K562 (cell line): Measurements from ENCODE around the gene MAP1LC3B. TPM values are rescaled to one million over a fixed set of nuclear protein-coding genes. Genes with fewer than 3 reads are reported as not detected.

ENCODE experiments used
- ARID4B ChIP-seq: sonication (generic); formaldehyde crosslinking; IDR thresholded peaks from 2 replicates; pipeline ENCODE4 v1.8.0; 2022; ENCODE audit warnings: mild to moderate bottlenecking, missing genetic modification reagents
- MLLT1 ChIP-seq, 2 experiments: fragments of 450-650 bp; IDR thresholded peaks; 2 replicates each; pipeline ENCODE4 v1.6.1; 2016
- MTA3 ChIP-seq: fragments of 450-650 bp; formaldehyde crosslinking; IDR thresholded peaks from 2 replicates; pipeline ENCODE4 v1.6.1; 2017; ENCODE audit warnings: mild to moderate bottlenecking, borderline replicate concordance
- NFYB ChIP-seq: IDR thresholded peaks from 2 replicates; pipeline ENCODE4 v1.6.1; 2011; ENCODE audit warnings: mild to moderate bottlenecking, moderate library complexity; ENCODE audit not compliant: insufficient read length; ENCODE audit errors: extremely low read depth
- ZNF143 ChIP-seq: sonication (generic); formaldehyde crosslinking; IDR thresholded peaks from 2 replicates; pipeline ENCODE4 v1.9.0; 2022; ENCODE audit warnings: mild to moderate bottlenecking, missing genetic modification reagents
- polyA plus RNA-seq, 8 experiments: library from polyadenylated mRNA; depleted of rRNA in 4 of 8; stranded (reverse) in 5 of 8; unstranded in 3 of 8; fragments of >200 nt; fragmentation: Nextera tagmentation in 2 of 8; fragmentation: Illumina TruSeq in 1 of 8; extraction: Ambion mirVana in 2 of 8; extraction: Trizol in 1 of 8; gene quantifications; 2 replicates each; pipeline versions ENCODE4 v1.2.1 to v1.2.3, GENCODE V29; 2011 to 2014; ENCODE audit warnings: inconsistent platforms in 1 of 8, missing spikeins in 1 of 8
- total RNA-seq, 7 experiments: library from RNA; depleted of rRNA in 6 of 7; stranded (reverse); fragments of >200 nt in 6 of 7; fragmentation: Illumina TruSeq in 2 of 7; extraction: Trizol in 2 of 7; gene quantifications; 2 replicates each; pipeline versions ENCODE4 v1.2.1 to v1.2.3, GENCODE V29; 2011 to 2021; ENCODE audit warnings: low replicate concordance in 1 of 7

Gene MAP1LC3B
- total and polyA plus RNA-seq, 9 of the 15 experiments (the other 6 are each of a cell fraction or from before 2014, with no cell fraction given) = 16.0 to 81.5 (median 36.7) TPM

DNA sequence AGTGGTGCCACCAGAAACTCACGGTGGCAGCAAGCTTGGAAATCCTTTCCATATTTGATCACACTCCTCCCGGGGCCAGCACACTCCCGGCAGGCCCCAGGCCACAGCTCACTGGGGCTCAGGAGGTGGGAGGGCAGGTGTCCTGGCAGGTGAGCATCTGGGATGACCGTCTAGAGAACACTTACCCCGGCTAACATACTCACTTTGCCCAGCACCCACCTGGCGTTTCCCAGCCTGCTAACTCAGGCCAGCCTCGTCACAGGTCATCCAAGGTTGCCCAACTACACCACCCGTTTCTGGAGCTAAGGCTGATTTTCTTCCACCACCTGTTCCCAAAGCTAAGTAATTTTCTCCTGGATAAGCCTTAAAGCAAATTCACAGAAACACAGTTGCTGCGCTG is 33.4 kb upstream of the MAP1LC3B start (continued):
- TF ChIP-seq MTA3 (no peak), ZNF143 (no peak), MLLT1 (IDR thresholded peaks at IDR 0.05) (no peak), ARID4B (CRISPR knock-in tag) (no peak), NFYB (no peak)
- TF ChIP-seq, all 486 proteins: peak for 0
